K562 (cell line): ENCODE data around the gene IQUB. TPM values are rescaled to one million over a fixed set of nuclear protein-coding genes. Genes with fewer than 3 reads are reported as not detected.

Source experiments
- ETV5 ChIP-seq: sonication (generic); formaldehyde crosslinking; IDR thresholded peaks from 2 replicates; pipeline ENCODE4 v1.4.0; 2020; ENCODE audit warnings: low read depth, mild to moderate bottlenecking, missing genetic modification reagents
- KLF1 ChIP-seq: fragments of 450-650 bp; IDR thresholded peaks from 2 replicates; pipeline ENCODE4 v1.6.1; 2016; ENCODE audit warnings: missing genetic modification characterization, missing compliant biosample characterization
- L3MBTL2 ChIP-seq: fragments of 450-650 bp; IDR thresholded peaks from 2 replicates; pipeline ENCODE4 v1.6.1; 2016; ENCODE audit warnings: mild to moderate bottlenecking, moderate library complexity
- NCOA6 ChIP-seq: fragments of 450-650 bp; IDR thresholded peaks from 2 replicates; pipeline ENCODE4 v1.6.1; 2017; ENCODE audit warnings: mild to moderate bottlenecking
- RBM14 ChIP-seq: fragments of 200-400 bp; formaldehyde crosslinking; IDR thresholded peaks from 2 replicates; pipeline ENCODE4 v1.6.1; 2018; ENCODE audit warnings: low read depth, mild to moderate bottlenecking, low read length, moderate library complexity, borderline replicate concordance; ENCODE audit not compliant: insufficient read depth
- RBM17 ChIP-seq: fragments of 200-400 bp; formaldehyde crosslinking; IDR thresholded peaks from 2 replicates; pipeline ENCODE4 v1.6.1; 2017; ENCODE audit warnings: low read depth, mild to moderate bottlenecking, low read length, borderline replicate concordance
- TOE1 ChIP-seq, 2 experiments: fragments of 450-650 bp in 1 of 2; sonication (generic) in 1 of 2; formaldehyde crosslinking in 1 of 2; IDR thresholded peaks; 2 replicates each; pipeline versions ENCODE4 v1.7.1 to v1.8.0; 2016 to 2022; ENCODE audit warnings: borderline replicate concordance in 2 of 2, mild to moderate bottlenecking in 2 of 2, antibody characterized with exemption in 1 of 2, inconsistent platforms in 1 of 2, low read depth in 1 of 2, missing genetic modification reagents in 1 of 2, moderate library complexity in 1 of 2
- ZFP30 ChIP-seq: fragments of 250-450 bp; sonication (Bioruptor Pico); IDR thresholded peaks from 2 replicates; pipeline ENCODE4 v1.8.0; 2022; ENCODE audit warnings: moderate library complexity, mild to moderate bottlenecking, inconsistent platforms, borderline replicate concordance
- ZNF140 ChIP-seq: fragments of 250-450 bp; sonication (Bioruptor Pico); IDR thresholded peaks from 2 replicates; pipeline ENCODE4 v1.8.0; 2021; ENCODE audit warnings: moderate library complexity, mild to moderate bottlenecking, inconsistent platforms
- ZNF586 ChIP-seq: fragments of 450-650 bp; formaldehyde crosslinking; conservative IDR thresholded peaks from 2 replicates; pipeline ENCODE4 v1.4.0; 2020; ENCODE audit warnings: mild to moderate bottlenecking, moderate library complexity
- polyA plus RNA-seq, 8 experiments: library from polyadenylated mRNA; depleted of rRNA in 4 of 8; stranded (reverse) in 5 of 8; unstranded in 3 of 8; fragments of >200 nt; fragmentation: Nextera tagmentation in 2 of 8; fragmentation: Illumina TruSeq in 1 of 8; extraction: Ambion mirVana in 2 of 8; extraction: Trizol in 1 of 8; gene quantifications; 2 replicates each; pipeline versions ENCODE4 v1.2.1 to v1.2.3, GENCODE V29; 2011 to 2014; ENCODE audit warnings: inconsistent platforms in 1 of 8, missing spikeins in 1 of 8
- total RNA-seq, 7 experiments: library from RNA; depleted of rRNA in 6 of 7; stranded (reverse); fragments of >200 nt in 6 of 7; fragmentation: Illumina TruSeq in 2 of 7; extraction: Trizol in 2 of 7; gene quantifications; 2 replicates each; pipeline versions ENCODE4 v1.2.1 to v1.2.3, GENCODE V29; 2011 to 2021; ENCODE audit warnings: low replicate concordance in 1 of 7
- TF ChIP-seq, protein P1 (sequence below): fragments of 250-450 bp; sonication (Bioruptor Pico); IDR thresholded peaks from 2 replicates; pipeline ENCODE4 v1.5.0; 2021; ENCODE audit warnings: mild to moderate bottlenecking, moderate library complexity
- TF ChIP-seq, protein P2 (sequence below), 2 experiments: fragments of 450-650 bp in 1 of 2; IDR thresholded peaks; 2 replicates each; pipeline ENCODE4 v1.6.1; 2011 to 2017; ENCODE audit warnings: low read depth in 2 of 2, antibody characterized with exemption in 1 of 2, borderline replicate concordance in 1 of 2, low read length in 1 of 2, mild to moderate bottlenecking in 1 of 2, mixed read lengths in 1 of 2; ENCODE audit not compliant: control insufficient read depth in 1 of 2
- TF ChIP-seq, protein P3 (sequence below): fragments of 250-450 bp; sonication (Bioruptor Pico); IDR thresholded peaks from 2 replicates; pipeline ENCODE4 v1.8.0; 2021; ENCODE audit warnings: moderate library complexity, mild to moderate bottlenecking, inconsistent platforms

Gene IQUB
- total and polyA plus RNA-seq, 9 of the 15 experiments (the other 6 are each of a cell fraction or from before 2014, with no cell fraction given): 0.62 to 2.6 (median 1.4) TPM

GRCh38 chr7:123500878-123501489, 33.4 kb downstream of the IQUB start (continued):
- TF ChIP-seq, protein P1, sequence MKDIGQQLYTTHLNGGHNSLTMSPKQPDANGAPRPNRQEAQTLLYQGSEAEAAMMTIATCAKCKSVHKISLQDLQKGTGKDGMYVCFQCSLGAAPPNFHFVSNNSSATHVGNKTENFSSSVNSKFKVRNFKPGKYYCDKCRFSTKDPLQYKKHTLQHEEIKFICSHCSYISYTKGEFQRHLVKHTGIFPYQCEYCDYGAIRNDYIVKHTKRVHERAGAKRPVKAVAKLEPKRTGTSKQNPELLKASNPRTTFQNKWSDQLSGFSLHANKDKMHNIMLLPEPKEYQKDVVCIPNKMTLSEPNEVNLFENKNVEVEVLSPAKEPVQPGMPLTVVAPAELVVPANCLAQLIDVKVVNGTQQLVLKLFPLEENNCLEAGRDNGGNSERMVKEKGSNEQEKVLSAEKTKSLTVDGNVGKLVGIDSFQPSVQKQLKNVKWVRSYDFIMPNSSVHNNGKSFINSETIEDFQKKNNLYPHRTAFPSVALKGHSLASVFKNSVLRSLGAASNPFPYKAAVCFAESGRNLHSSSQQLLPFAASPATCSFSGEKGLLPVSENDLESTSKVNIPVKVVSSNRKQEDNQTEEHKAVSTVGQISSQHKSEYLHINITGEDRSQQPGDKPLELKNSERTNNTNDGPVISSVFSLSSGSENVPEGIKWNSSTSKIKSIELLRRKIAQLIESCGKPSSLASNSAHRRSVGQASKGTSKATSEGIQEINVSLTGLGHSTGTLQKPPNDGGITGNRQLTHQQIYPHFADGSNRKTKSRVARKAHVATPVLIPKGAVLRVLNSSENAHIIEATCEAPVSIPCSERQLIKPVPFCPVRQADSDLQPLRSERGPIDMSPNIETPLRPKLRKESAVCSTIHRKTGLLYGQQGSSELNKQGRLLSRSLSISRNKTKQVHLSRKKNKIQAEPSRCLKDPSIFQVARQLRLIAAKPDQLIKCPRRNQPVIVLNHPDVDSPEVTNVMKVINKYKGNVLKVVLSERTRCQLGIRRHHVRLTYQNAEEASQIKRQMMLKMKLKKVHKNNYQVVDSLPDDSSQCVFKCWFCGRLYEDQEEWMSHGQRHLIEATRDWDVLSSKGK: no peak
- TF ChIP-seq ZFP30 (CRISPR knock-in tag): no peak
- no peak for TF ChIP-seq RBM17
- TF ChIP-seq TOE1 (IDR thresholded peaks at IDR 0.05; ENCODE audit: borderline replicate concordance): peak; percentile 71; the same call in 1 of the 2 replicates
- TF ChIP-seq TOE1 (CRISPR knock-in tag; IDR thresholded peaks at IDR 0.05; ENCODE audit: borderline replicate concordance, low read depth): no peak
- TF ChIP-seq RBM14: no peak
- TF ChIP-seq NCOA6: no peak
- TF ChIP-seq ZNF140 (CRISPR knock-in tag): no peak
- TF ChIP-seq, protein P2, sequence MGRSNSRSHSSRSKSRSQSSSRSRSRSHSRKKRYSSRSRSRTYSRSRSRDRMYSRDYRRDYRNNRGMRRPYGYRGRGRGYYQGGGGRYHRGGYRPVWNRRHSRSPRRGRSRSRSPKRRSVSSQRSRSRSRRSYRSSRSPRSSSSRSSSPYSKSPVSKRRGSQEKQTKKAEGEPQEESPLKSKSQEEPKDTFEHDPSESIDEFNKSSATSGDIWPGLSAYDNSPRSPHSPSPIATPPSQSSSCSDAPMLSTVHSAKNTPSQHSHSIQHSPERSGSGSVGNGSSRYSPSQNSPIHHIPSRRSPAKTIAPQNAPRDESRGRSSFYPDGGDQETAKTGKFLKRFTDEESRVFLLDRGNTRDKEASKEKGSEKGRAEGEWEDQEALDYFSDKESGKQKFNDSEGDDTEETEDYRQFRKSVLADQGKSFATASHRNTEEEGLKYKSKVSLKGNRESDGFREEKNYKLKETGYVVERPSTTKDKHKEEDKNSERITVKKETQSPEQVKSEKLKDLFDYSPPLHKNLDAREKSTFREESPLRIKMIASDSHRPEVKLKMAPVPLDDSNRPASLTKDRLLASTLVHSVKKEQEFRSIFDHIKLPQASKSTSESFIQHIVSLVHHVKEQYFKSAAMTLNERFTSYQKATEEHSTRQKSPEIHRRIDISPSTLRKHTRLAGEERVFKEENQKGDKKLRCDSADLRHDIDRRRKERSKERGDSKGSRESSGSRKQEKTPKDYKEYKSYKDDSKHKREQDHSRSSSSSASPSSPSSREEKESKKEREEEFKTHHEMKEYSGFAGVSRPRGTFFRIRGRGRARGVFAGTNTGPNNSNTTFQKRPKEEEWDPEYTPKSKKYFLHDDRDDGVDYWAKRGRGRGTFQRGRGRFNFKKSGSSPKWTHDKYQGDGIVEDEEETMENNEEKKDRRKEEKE (IDR thresholded peaks at IDR 0.05; ENCODE audit: borderline replicate concordance in 1 of 2, control insufficient read depth in 1 of 2, low read depth in 2 of 2, low read length in 1 of 2): no peak
- TF ChIP-seq, protein P3, sequence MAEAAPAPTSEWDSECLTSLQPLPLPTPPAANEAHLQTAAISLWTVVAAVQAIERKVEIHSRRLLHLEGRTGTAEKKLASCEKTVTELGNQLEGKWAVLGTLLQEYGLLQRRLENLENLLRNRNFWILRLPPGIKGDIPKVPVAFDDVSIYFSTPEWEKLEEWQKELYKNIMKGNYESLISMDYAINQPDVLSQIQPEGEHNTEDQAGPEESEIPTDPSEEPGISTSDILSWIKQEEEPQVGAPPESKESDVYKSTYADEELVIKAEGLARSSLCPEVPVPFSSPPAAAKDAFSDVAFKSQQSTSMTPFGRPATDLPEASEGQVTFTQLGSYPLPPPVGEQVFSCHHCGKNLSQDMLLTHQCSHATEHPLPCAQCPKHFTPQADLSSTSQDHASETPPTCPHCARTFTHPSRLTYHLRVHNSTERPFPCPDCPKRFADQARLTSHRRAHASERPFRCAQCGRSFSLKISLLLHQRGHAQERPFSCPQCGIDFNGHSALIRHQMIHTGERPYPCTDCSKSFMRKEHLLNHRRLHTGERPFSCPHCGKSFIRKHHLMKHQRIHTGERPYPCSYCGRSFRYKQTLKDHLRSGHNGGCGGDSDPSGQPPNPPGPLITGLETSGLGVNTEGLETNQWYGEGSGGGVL (CRISPR knock-in tag): no peak
- no peak for TF ChIP-seq KLF1 (tag)
- no peak for TF ChIP-seq L3MBTL2
- TF ChIP-seq ETV5: no peak
- no peak for TF ChIP-seq ZNF586 (CRISPR knock-in tag)
